Fibroblast of villous mesenchyme (primary cell): Measurements from ENCODE around the gene GREM2. TPM values are rescaled to one million over a fixed set of nuclear protein-coding genes. Genes with fewer than 3 reads are reported as not detected.

Experiments used
- DNase-seq: peaks from one replicate; pipeline ENCODE4 v3.0.0-alpha.2; 2010; ENCODE audit warnings: low read depth
- H3K4me3 ChIP-seq: 2 replicates; pipeline ENCODE4 v1.5.1; 2011; ENCODE audit warnings: low read depth, mild to moderate bottlenecking, low read length
- total RNA-seq: library from RNA; depleted of rRNA; stranded (reverse); fragments of >200 nt; gene quantifications from 2 replicates; pipeline ENCODE4 v1.2.3, GENCODE V29; 2012
- TF ChIP-seq, protein P1 (sequence below): IDR thresholded peaks from 2 replicates; pipeline ENCODE4 v1.5.1; 2012; ENCODE audit warnings: low read depth, mild to moderate bottlenecking, low read length; ENCODE audit not compliant: insufficient read depth

GREM2 gene
- total RNA-seq, 1 donor, result 1.3 TPM

DNA sequence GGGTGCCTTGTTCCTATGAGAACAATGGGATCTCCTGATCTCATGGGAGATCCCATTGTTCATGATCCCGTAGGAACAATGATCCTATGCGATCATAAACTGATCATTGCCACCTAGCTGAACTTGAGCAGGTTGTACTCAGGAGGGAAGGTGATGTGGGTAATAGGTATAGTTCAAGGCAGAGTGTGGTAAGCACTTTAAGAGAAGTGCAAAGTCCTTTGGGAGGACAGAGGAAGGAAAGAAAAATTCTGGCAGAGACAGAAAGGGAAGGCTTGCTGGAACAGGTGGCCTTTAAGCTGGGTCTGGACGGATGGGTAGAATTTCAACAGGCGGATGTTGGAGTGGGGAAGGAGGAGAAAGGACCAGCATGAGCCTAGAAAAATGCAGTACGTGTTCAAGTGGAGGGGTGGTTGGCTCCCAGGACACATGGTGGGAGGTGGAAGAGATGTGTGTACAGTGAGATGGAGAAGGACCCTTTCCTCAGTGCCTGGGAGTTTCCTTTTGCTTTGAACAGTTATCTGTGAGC lies 22.3 kb downstream of the GREM2 start:
- DNase-seq, result no peak
- H3K4me3 ChIP-seq, result no peak overlapping the region
- TF ChIP-seq, protein P1, sequence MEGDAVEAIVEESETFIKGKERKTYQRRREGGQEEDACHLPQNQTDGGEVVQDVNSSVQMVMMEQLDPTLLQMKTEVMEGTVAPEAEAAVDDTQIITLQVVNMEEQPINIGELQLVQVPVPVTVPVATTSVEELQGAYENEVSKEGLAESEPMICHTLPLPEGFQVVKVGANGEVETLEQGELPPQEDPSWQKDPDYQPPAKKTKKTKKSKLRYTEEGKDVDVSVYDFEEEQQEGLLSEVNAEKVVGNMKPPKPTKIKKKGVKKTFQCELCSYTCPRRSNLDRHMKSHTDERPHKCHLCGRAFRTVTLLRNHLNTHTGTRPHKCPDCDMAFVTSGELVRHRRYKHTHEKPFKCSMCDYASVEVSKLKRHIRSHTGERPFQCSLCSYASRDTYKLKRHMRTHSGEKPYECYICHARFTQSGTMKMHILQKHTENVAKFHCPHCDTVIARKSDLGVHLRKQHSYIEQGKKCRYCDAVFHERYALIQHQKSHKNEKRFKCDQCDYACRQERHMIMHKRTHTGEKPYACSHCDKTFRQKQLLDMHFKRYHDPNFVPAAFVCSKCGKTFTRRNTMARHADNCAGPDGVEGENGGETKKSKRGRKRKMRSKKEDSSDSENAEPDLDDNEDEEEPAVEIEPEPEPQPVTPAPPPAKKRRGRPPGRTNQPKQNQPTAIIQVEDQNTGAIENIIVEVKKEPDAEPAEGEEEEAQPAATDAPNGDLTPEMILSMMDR, result no peak

DNA sequence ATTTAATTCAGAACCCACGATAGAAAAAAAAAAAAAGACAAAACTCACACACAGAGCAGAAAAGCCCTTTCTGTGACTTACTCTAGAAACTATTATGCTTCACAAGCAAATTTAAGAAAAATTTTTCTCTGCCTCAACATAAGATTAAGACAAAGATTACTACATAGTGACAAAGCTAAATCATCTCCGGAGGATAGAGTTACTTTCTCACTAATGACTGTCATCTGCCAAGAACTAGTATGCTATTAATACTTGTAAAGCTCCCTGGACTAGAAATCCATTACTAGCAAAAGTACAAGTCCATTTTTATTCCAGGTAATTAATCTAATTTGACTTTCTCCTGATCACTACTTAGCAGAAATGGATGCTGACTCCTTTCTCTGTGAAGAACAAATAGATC lies 25.9 kb downstream of the GREM2 start:
- no peak for DNase-seq
- no peak overlapping the region for H3K4me3 ChIP-seq
- TF ChIP-seq, protein P1, result no peak

DNA sequence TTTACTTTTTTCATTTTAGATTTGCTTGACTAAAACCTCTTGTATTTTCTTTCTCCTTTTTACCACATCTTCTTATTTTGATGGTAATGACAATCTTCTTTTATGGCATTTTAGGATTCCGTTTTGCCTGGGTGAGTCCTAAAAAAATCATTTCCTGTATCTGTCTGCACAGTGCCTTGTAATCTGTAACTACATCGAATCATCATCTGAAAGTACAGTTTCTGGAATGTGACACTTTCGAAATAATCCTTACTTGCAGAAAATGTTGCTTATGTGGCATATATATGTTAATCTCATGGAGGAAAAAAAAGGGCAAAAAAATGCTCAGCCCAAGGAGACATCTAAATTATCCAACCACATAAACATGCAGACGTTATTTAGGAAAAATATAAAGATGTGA lies 29.0 kb downstream of the GREM2 start:
- TF ChIP-seq, protein P1, result no peak
- H3K4me3 ChIP-seq, result no peak overlapping the region
- DNase-seq, result peak; percentile 3

DNA sequence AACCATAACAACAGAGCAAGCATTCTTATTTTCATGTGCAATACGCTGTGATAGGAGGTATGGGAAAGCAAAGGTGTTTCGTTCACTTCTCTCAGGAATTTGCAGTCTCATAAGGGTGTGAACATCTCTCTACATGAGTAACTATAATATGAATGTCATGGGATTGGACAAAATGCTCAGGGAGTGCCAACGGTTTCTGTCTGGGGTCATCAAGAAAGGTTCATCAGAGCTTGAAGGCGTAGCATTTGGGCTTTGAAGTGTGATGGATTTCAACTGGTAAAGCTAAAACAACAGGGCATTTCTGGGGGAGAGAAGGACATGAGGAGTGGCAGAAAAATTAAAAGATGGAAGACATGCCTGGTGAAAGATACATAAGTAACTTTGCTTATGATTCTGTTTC lies 32.4 kb downstream of the GREM2 start:
- DNase-seq, result no peak
- TF ChIP-seq, protein P1, result no peak
- H3K4me3 ChIP-seq, result no peak overlapping the region

DNA sequence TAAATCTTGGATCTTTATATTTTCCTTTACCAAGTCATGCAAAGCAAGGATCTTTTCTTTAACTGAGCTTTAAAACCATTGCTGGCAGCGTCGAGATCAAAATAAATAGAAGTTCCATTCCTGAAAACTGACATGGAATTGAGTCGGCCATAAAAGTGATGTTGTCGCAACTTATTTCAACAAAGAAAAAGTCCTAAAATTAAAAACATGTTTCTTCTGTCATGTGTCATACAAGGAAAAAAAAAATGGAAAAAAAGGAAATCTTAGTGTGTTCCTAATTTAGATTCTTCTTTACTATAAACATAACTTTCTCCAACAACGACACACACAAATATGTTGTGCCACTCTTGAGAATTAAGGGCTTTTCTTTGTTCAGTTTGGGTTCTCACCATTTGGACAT lies 34.9 kb downstream of the GREM2 start:
- DNase-seq, result no peak
- TF ChIP-seq, protein P1, result no peak
- H3K4me3 ChIP-seq, result no peak overlapping the region

DNA sequence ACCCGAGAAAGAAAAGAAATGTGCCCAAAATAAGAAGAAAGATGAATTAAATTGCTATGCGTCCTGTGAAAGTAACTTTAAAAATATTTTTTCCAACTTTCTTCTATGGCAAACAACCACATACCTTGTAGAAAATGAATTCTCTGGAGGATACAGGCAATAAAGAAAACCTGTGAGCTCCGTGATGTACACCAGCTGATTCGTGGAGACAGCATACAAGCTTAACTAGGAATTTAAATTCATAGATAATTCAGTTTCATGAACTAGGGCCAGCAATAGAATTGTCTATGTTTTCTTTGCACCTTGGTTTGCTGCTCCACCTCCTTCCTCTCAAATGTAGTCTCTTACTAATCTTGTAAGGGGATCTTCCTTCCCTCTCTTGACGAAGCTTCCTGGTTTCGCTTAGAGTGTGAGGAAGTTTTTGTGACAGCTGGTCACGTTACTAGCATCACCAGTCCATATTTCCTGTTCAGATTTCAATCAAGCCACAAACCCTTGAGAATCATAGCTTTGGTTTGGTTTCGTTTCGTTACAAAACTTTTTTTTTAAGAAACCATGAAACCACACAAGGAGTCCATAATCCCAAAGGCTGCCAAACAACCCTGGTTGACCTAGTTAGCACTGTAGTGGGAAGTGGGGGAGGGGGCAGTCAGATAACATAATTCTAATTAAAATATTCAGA lies 35.8 kb downstream of the GREM2 start:
- H3K4me3 ChIP-seq, result peak overlapping the region; percentile 47
- TF ChIP-seq, protein P1, result no peak
- DNase-seq, result peak; percentile 59

DNA sequence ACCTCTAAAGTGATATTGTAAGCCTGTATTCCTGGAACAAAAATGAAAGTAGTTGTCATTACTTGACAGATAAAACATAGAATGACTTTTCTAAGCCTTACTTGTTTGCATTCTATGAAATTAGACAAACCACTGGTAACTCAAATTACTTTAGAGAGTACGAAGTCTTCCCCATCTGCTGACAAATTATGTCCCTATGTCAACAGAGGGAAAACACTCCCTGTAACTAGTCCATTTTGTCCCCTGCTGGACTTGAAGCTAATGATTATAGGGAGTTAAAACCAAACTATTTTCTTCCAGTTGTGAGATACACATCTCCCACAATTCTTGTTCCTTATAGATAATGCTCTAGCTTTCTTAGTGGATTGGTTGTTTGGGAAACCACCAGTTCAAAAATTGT lies 39.6 kb downstream of the GREM2 start:
- DNase-seq, result no peak
- no peak overlapping the region for H3K4me3 ChIP-seq
- TF ChIP-seq, protein P1, result no peak
